K562 treated with DMSO at 1 percent for 48 hours (cell line): Measurements from ENCODE around the gene CCDC92. TPM values are rescaled to one million over a fixed set of nuclear protein-coding genes. Genes with fewer than 3 reads are reported as not detected.

Source experiments
- total RNA-seq: library from RNA; unstranded; fragments of 300-600 nt; gene quantifications from 2 replicates; pipeline ENCODE4 v1.2.3, GENCODE V29; 2022; ENCODE audit warnings: low replicate concordance; ENCODE audit errors: extremely low read depth

Gene CCDC92
- total RNA-seq = not detected in 2 replicates

GRCh38 chr12:123972457-123973401 is at the start of gene CCDC92, which contains the start of gene ZNF664:
Gene CCDC92 (minus strand): TSS chr12:123972831. CDS start chr12:123944305, 28,526 bp downstream.
Gene ZNF664 (plus strand): TSS chr12:123973215. CDS start chr12:124012145, 38,930 bp downstream.

Other genes starting within 250 kb of the CCDC92 start
- not detected in 2 replicates for gene DNAH10, start 210.5 kb downstream of the CCDC92 start, total RNA-seq
- gene ZNF664, start 384 bp upstream of the CCDC92 start, total RNA-seq = not detected in 2 replicates